SKM-1 treated with dmso at 0.1 percent for 144 hours (cell line): Measurements from ENCODE around the gene OTX1.

Experiments
- DNase-seq: peaks from one replicate; lab custom pipeline; 2025; ENCODE audit not compliant: unreplicated experiment; lab: John Stamatoyannopoulos, UW

Gene OTX1

GRCh38 chr2:63046961-63047320, 3.7 kb upstream of the OTX1 start:
- DNase-seq = no peak

- no peak for DNase-seq
Observed at GRCh38 chr2:63047321-63048279, 3.0 kb upstream of the OTX1 start.

- DNase-seq = no peak
Observed at GRCh38 chr2:63048367-63049171, 2.1 kb upstream of the OTX1 start.

- no peak for DNase-seq
Observed at GRCh38 chr2:63049211-63049969, 1.2 kb upstream of the OTX1 start.

GRCh38 chr2:63049970-63050333, 678 bp upstream of the OTX1 start:
- DNase-seq = no peak

- DNase-seq = no peak
Observed at GRCh38 chr2:63051042-63051794, 588 bp downstream of the OTX1 start.

- no peak for DNase-seq
Observed at GRCh38 chr2:63051795-63052333, 1.2 kb downstream of the OTX1 start.

GRCh38 chr2:63052411-63053080, 1.9 kb downstream of the OTX1 start:
- no peak for DNase-seq

GRCh38 chr2:63053081-63053888, 2.7 kb downstream of the OTX1 start:
- DNase-seq = no peak

GRCh38 chr2:63053889-63054602, 3.4 kb downstream of the OTX1 start:
- no peak for DNase-seq

- no peak for DNase-seq
Observed at GRCh38 chr2:63054841-63055225, 4.2 kb downstream of the OTX1 start.

- DNase-seq = no peak
Observed at GRCh38 chr2:63055226-63056106, 4.8 kb downstream of the OTX1 start.

GRCh38 chr2:63056107-63057050, 5.7 kb downstream of the OTX1 start:
- DNase-seq = no peak

GRCh38 chr2:63057249-63058143, 6.9 kb downstream of the OTX1 start:
- no peak for DNase-seq

GRCh38 chr2:63058144-63058920, 7.7 kb downstream of the OTX1 start:
- DNase-seq = no peak
